ENCODE measurements around the gene EEF1AKMT4.
A peak's percentile ranks its signal among the peaks of the same experiment; 100 is the strongest.
"Not testable (repeated sequence)": the region's sequence is repeated elsewhere in the genome, so short reads cannot be mapped to it uniquely, and the experiment has no call there.

Gene EEF1AKMT4

GRCh38 chr3:184261270-184261853 is 11.9 kb downstream of the EEF1AKMT4 start, which contains the start of gene CAMK2N2:
Gene CAMK2N2, minus strand, starts transcription at chr3:184261553. Its CDS starts 268 bp downstream, at chr3:184261285.
- peak; percentile 14 for DNase-seq

- DNase-seq: no peak
These were observed 12.6 kb downstream of the EEF1AKMT4 start for GRCh38 chr3:184261854-184262763.

- DNase-seq: no peak
These were observed 13.3 kb downstream of the EEF1AKMT4 start for GRCh38 chr3:184262764-184263179.

- not testable (repeated sequence) for DNase-seq
These were observed 17.8 kb downstream of the EEF1AKMT4 start for GRCh38 chr3:184267249-184267648.

GRCh38 chr3:184272269-184272668 is 22.8 kb downstream of the EEF1AKMT4 start:
- DNase-seq: no peak

GRCh38 chr3:184275381-184275701 is 25.9 kb downstream of the EEF1AKMT4 start:
- DNase-seq: no peak

GRCh38 chr3:184275961-184276910 is 26.8 kb downstream of the EEF1AKMT4 start, which contains the start of gene ECE2:
Gene ECE2, plus strand, starts transcription at chr3:184276022. Its CDS starts 132 bp downstream, at chr3:184276154.
- DNase-seq: no peak

- DNase-seq: no peak
These were observed 27.9 kb downstream of the EEF1AKMT4 start for GRCh38 chr3:184277366-184277765.

GRCh38 chr3:184282941-184283340 is 33.5 kb downstream of the EEF1AKMT4 start:
- no peak for DNase-seq

GRCh38 chr3:184283681-184284080 is 34.2 kb downstream of the EEF1AKMT4 start:
- DNase-seq: no peak

- no peak for DNase-seq
These were observed 35.2 kb downstream of the EEF1AKMT4 start for GRCh38 chr3:184284696-184285095.

- no peak for DNase-seq
These were observed 40.0 kb downstream of the EEF1AKMT4 start for GRCh38 chr3:184289426-184289938.

GRCh38 chr3:184290331-184290730 is 40.9 kb downstream of the EEF1AKMT4 start:
- DNase-seq: no peak

- DNase-seq: no peak
These were observed 41.7 kb downstream of the EEF1AKMT4 start for GRCh38 chr3:184291044-184291737.

- no peak for DNase-seq
These were observed 42.4 kb downstream of the EEF1AKMT4 start for GRCh38 chr3:184291738-184292445.

- no peak for DNase-seq
These were observed 46.3 kb downstream of the EEF1AKMT4 start for GRCh38 chr3:184295771-184296170.

GRCh38 chr3:184296616-184297015 is 47.1 kb downstream of the EEF1AKMT4 start:
- DNase-seq: no peak

- DNase-seq: peak; percentile 93
These were observed 49.5 kb downstream of the EEF1AKMT4 start, which contains the start of gene PSMD2 for GRCh38 chr3:184298759-184299487. Gene PSMD2, plus strand, starts transcription at chr3:184299241. Its CDS starts 26 bp downstream, at chr3:184299267.

GRCh38 chr3:184299488-184300377 is 50.3 kb downstream of the EEF1AKMT4 start:
- no peak for DNase-seq

GRCh38 chr3:184300378-184300720 is 50.9 kb downstream of the EEF1AKMT4 start:
- no peak for DNase-seq
